ENCODE measurements around the gene LRRC4.

DNA sequence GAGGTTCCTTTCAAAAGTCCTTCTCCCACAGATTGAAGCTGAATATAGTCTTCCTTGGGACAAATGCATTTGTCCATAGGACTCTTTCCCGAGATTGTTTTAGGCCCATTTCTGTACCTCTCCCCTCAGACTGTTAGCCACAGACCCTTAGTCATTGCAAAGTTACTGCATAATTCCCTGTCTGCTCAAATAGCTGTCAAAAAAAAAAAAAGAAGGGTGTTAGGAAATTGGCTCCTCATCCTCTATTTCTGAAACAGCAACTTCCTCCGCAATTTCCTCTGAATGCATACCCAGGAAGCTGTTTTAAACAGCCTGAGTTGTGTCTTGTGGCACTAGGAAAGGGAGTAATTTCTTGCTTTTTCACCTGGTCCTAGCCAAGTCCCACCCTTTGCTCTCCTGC lies 5.4 kb downstream of the LRRC4 start:
- TF ChIP-seq, protein P1, sequence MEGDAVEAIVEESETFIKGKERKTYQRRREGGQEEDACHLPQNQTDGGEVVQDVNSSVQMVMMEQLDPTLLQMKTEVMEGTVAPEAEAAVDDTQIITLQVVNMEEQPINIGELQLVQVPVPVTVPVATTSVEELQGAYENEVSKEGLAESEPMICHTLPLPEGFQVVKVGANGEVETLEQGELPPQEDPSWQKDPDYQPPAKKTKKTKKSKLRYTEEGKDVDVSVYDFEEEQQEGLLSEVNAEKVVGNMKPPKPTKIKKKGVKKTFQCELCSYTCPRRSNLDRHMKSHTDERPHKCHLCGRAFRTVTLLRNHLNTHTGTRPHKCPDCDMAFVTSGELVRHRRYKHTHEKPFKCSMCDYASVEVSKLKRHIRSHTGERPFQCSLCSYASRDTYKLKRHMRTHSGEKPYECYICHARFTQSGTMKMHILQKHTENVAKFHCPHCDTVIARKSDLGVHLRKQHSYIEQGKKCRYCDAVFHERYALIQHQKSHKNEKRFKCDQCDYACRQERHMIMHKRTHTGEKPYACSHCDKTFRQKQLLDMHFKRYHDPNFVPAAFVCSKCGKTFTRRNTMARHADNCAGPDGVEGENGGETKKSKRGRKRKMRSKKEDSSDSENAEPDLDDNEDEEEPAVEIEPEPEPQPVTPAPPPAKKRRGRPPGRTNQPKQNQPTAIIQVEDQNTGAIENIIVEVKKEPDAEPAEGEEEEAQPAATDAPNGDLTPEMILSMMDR (conservative IDR thresholded peaks at IDR 0.05; ENCODE audit: low read depth, low read length): no peak
- TF ChIP-seq EZH2phosphoT487 (IDR thresholded peaks at IDR 0.05; ENCODE audit: borderline replicate concordance, low read length): no peak
